Measurements from ENCODE around the gene FAM111A. TPM values are rescaled to one million over a fixed set of nuclear protein-coding genes. Genes with fewer than 3 reads are reported as not detected.

Gene FAM111A
- total RNA-seq, 1 donor = 60.0 TPM

DNA sequence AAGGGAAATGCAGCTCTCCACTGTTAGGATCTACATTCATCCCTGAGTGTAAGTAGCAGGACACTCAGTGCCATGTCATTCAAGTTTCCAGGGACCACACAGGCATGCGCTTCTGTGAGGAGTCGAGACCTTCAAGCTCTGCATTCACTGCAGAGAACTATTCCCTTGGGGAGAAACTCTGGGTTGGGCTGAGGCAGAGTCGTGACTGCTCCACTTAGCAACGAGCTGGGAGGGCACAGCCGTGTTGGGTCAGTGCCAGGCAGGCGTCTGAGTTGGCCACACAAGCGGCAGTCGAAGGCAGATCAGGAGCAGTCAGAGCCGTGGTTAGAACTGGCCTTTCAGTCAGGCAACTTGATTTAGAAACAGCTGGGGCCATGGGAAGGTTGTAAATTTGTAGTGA, 55.3 kb downstream of the FAM111A start:
- TF ChIP-seq CTCF (IDR thresholded peaks at IDR 0.05; ENCODE audit: insufficient read depth, low read depth, low read length) = no peak
- H3K4me3 ChIP-seq (ENCODE audit: low read depth, low read length) = no peak overlapping the region
- peak; percentile 69 for DNase-seq (ENCODE audit: low read depth)

GRCh38 chr11:59198726-59199125, 56.1 kb downstream of the FAM111A start:
- TF ChIP-seq CTCF (IDR thresholded peaks at IDR 0.05; ENCODE audit: insufficient read depth, low read depth, low read length) = no peak
- no peak for DNase-seq (ENCODE audit: low read depth)
- H3K4me3 ChIP-seq (ENCODE audit: low read depth, low read length) = no peak overlapping the region

- no peak for DNase-seq (ENCODE audit: low read depth)
- H3K4me3 ChIP-seq (ENCODE audit: low read depth, low read length) = no peak overlapping the region
- TF ChIP-seq CTCF (IDR thresholded peaks at IDR 0.05; ENCODE audit: insufficient read depth, low read depth, low read length) = no peak
These were observed 57.1 kb downstream of the FAM111A start for GRCh38 chr11:59199546-59200422.

DNA sequence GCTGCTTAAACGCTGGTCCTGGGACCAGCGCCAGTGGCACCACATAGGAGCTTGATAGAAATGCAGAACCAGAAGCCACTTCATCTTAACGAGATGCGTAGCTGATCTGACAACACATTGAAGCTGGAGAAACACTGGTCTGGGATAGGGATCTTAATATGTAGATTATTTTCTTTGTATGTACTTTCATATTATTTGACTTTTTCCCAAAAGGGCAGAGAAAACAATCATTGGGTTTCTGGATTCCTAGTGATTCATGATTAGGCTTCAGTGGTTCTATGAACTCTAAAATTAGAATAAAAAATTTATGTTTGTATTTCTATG, 57.7 kb downstream of the FAM111A start:
- no peak overlapping the region for H3K4me3 ChIP-seq (ENCODE audit: low read depth, low read length)
- TF ChIP-seq CTCF (IDR thresholded peaks at IDR 0.05; ENCODE audit: insufficient read depth, low read depth, low read length) = no peak
- DNase-seq (ENCODE audit: low read depth) = no peak

DNA sequence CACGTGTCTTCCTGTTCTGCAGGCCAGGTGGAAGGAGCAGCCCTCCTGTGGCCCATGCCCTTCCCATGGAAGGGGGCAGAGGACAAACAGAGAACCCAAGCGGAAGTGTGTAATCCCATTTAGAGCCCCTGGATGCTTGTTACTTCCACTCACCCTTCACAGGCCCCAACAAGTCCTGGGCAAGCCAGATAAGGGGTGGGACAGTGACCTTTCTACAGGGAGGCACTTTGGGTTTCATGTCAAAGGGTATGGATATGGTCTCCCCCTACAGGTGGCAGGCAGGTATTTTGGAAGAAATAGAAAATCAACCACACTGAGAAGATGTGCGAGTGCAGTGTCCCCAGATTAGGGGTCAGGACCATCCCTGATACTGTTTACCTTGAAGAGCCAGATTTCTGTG, 58.7 kb downstream of the FAM111A start:
- DNase-seq (ENCODE audit: low read depth) = no peak
- no peak overlapping the region for H3K4me3 ChIP-seq (ENCODE audit: low read depth, low read length)
- peak; percentile 25 for TF ChIP-seq CTCF (IDR thresholded peaks at IDR 0.05; ENCODE audit: insufficient read depth, low read depth, low read length)

Other genes with a start within 250 kb of the FAM111A start
- gene GLYATL1, start 203.4 kb upstream of the FAM111A start, total RNA-seq = under 0.01 TPM in 1 of 2 replicates, not detected in the other
- gene GLYATL1B, start 56.5 kb upstream of the FAM111A start, total RNA-seq = not detected in 2 replicates
- gene FAM111B, start 35.6 kb upstream of the FAM111A start, total RNA-seq = 12.1 and 12.2 TPM in 2 replicates
- 2.3 and 4.7 TPM in 2 replicates for gene DTX4, start 29.3 kb downstream of the FAM111A start, total RNA-seq
- gene MPEG1, start 70.1 kb downstream of the FAM111A start, total RNA-seq = not detected in 2 replicates
- under 0.01 TPM in 1 of 2 replicates, not detected in the other for gene OR5AN1, start 216.0 kb downstream of the FAM111A start, total RNA-seq

Data from fibroblast of villous mesenchyme (primary cell).